Gastrocnemius medialis (tissue), 4 donors: ENCODE data around the gene NUP188. TPM values are rescaled to one million over a fixed set of nuclear protein-coding genes. Genes with fewer than 3 reads are reported as not detected.

Source experiments
- ATAC-seq, 2 donors: fragments of 150-250 bp; one replicate each; pipeline ENCODE4 v1.9.1; 2016
- DNase-seq, 2 donors: peaks; one replicate each; pipeline ENCODE4 v3.0.0-alpha.2; 2019
- H3K27ac ChIP-seq, 4 donors: fragments of 200-600 bp; sonication (generic); 1 replicate in 1 of 4; 2 replicates in 3 of 4; pipeline ENCODE4 v1.5.1; 2016 to 2018; ENCODE audit warnings: mild to moderate bottlenecking in 2 of 4, moderate library complexity in 1 of 4
- H3K27me3 ChIP-seq, 3 donors: fragments of 200-600 bp; sonication (generic) in 2 of 3; 1 replicate in 1 of 3; 2 replicates in 2 of 3; pipeline versions ENCODE4 v1.5.1 to v1.6.0; 2016 to 2019; ENCODE audit warnings: mild to moderate bottlenecking in 1 of 3, moderate library complexity in 1 of 3
- H3K36me3 ChIP-seq, 2 donors: fragments of 200-600 bp; sonication (generic) in 1 of 2; one replicate each; pipeline ENCODE4 v1.5.1; 2017 to 2018
- H3K4me1 ChIP-seq, 2 donors: fragments of 200-600 bp; sonication (generic) in 1 of 2; one replicate each; pipeline ENCODE4 v1.5.1; 2016 to 2017; ENCODE audit warnings: mild to moderate bottlenecking in 2 of 2
- H3K4me3 ChIP-seq, 4 donors: fragments of 200-600 bp; sonication (generic) in 3 of 4; 1 replicate in 1 of 4; 2 replicates in 3 of 4; pipeline ENCODE4 v1.5.1; 2016 to 2019; ENCODE audit warnings: mild to moderate bottlenecking in 2 of 4
- H3K9me3 ChIP-seq, 3 donors: fragments of 200-600 bp; sonication (generic) in 2 of 3; 1 replicate in 1 of 3; 2 replicates in 2 of 3; pipeline ENCODE4 v1.5.1; 2016 to 2019
- POLR2A ChIP-seq, 2 donors: fragments of 450-650 bp; IDR thresholded peaks; one replicate each; pipeline ENCODE4 v1.6.1; 2017; ENCODE audit warnings: antibody characterized with exemption in 2 of 2, mild to moderate bottlenecking in 2 of 2, moderate library complexity in 2 of 2
- in situ Hi-C, 4 donors: fragments of 200-750 bp; cut with MboI; loops; one replicate each; pipeline versions ENCODE4 v1.15.0 to v1.8.0; 2017; ENCODE audit warnings: low sequenced_read_pairs in 4 of 4
- intact Hi-C: fragments of 100-400 bp; cut with DNase I; formaldehyde crosslinking; loops from one replicate; pipeline ENCODE4 v1.15.1; 2023; ENCODE audit warnings: low total_unique reads
- total RNA-seq, 4 donors: library from RNA; depleted of rRNA; stranded (reverse); fragments of >200 nt; gene quantifications; one replicate each; pipeline versions ENCODE4 v1.1.0 to v1.2.3, GENCODE V29; 2016
- TF ChIP-seq, protein P1 (sequence below), 5 experiments: fragments of 450-650 bp in 3 of 5; fragments of 200-600 bp in 2 of 5; sonication (generic) in 2 of 5; IDR thresholded peaks in 4 of 5; conservative IDR thresholded peaks in 1 of 5; 1 replicate in 4 of 5; 2 replicates in 1 of 5; pipeline ENCODE4 v1.5.1; 2016 to 2019; ENCODE audit warnings: antibody characterized with exemption in 5 of 5, mild to moderate bottlenecking in 3 of 5, moderate library complexity in 3 of 5

Gene NUP188
- total RNA-seq, 4 donors from 2014 or later: 24.7 to 59.7 (median 30.3) TPM

DNA sequence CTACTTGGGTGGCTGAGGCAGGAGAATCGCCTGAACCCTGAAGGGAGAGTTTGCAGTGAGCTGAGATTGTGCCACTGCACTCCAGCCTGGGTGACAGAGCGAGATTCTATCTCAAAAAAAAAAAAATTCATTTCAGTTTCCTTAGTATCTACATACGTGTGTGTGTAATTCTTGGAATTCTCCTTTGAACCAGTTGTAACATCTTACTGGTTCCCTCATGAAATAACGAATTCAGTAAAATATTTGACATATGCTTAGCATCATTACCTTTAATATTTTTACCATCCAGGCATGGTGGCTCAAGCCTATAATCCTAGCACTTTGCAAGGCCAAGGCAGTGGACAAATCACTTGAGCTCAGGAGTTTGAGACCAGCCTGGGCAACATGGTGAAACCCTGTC, 17.9 kb upstream of the NUP188 start:
- peaks cover 7% of the 10 kb centered on the region in 2 donors for H3K4me1 ChIP-seq
- DNase-seq: no peak
- H3K27me3 ChIP-seq: no peaks in the 10 kb centered on the region
- no peak for ATAC-seq
- H3K9me3 ChIP-seq: no peaks in the 10 kb centered on the region
- no peak overlapping the region for H3K4me3 ChIP-seq
- no peaks in the 10 kb centered on the region for H3K36me3 ChIP-seq
- H3K27ac ChIP-seq: no peak overlapping the region
- in situ Hi-C loops (loop anchor here (5.0 kb wide), 2 partner anchors 67 to 72 kb away; no protein-coding TSS in a partner anchor), intact Hi-C loops (no loop called here)
- TF ChIP-seq, protein P1, sequence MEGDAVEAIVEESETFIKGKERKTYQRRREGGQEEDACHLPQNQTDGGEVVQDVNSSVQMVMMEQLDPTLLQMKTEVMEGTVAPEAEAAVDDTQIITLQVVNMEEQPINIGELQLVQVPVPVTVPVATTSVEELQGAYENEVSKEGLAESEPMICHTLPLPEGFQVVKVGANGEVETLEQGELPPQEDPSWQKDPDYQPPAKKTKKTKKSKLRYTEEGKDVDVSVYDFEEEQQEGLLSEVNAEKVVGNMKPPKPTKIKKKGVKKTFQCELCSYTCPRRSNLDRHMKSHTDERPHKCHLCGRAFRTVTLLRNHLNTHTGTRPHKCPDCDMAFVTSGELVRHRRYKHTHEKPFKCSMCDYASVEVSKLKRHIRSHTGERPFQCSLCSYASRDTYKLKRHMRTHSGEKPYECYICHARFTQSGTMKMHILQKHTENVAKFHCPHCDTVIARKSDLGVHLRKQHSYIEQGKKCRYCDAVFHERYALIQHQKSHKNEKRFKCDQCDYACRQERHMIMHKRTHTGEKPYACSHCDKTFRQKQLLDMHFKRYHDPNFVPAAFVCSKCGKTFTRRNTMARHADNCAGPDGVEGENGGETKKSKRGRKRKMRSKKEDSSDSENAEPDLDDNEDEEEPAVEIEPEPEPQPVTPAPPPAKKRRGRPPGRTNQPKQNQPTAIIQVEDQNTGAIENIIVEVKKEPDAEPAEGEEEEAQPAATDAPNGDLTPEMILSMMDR (IDR thresholded peaks at IDR 0.05 in 4 of 5, conservative IDR thresholded peaks at IDR 0.05 in 1 of 5): no peak

DNA sequence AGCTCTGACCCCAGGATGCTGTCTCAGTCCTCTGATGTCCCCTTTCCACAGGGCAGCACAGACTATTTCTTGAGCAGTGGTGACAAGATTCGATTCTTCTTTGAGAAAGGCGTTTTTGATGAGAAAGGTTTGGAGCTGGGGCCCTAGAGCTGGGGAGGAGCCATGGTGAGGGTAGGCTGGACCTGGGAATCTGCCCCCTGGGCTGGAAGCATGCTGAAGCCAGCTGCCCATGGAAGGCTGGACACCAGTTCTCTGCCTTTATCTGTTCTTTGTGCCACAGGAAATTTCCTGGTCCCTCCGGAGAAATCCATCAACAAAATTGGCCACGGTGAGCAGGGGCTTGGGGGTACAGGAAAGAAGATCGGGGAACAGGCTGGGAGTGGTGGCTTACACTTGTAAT, 13.8 kb upstream of the NUP188 start:
- intact Hi-C loops: no loop called here
- Histone ChIP-seq H3K27me3 (no peaks in the 10 kb centered on the region), H3K27ac (no peak overlapping the region), H3K36me3 (no peaks in the 10 kb centered on the region), H3K4me3 (no peak overlapping the region), H3K4me1 (no peaks in the 10 kb centered on the region), H3K9me3 (no peaks in the 10 kb centered on the region)
- no peak for TF ChIP-seq POLR2A (IDR thresholded peaks at IDR 0.05)
- TF ChIP-seq, protein P1 (IDR thresholded peaks at IDR 0.05 in 4 of 5, conservative IDR thresholded peaks at IDR 0.05 in 1 of 5): no peak
- in situ Hi-C loops: no loop called here
- no peak for DNase-seq
- no peak for ATAC-seq

DNA sequence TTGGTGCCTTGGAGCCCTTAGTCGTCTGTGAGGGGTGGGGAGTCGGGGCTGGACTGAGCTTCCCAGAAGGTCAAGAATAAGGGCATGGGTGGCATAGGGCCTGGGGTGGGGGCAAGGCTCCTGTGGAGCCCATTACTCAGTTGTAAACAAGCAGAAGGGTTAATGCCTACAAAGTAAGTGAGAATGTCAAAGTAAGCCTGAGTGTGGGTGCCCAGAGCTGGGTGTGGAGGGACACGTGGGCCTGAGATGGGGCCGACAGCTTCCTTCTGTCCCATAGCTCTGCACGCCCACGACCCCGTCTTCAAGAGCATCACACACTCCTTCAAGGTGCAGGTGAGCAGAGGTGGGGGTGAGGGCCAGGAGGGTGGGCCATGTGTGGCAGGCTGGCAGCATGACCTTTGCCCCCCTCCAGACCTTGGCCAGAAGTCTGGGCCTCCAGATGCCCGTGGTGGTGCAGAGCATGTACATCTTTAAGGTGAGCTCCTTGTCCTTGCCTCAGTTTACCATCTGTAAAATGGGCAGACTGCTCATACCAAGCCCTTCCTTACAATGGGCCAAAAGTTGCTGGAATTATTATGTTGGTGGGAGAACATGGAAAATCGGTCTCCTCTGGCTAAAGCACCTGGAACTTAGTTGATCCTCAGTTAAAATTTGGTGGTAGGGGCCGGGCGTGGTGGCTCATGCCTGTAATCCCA, 11.2 kb upstream of the NUP188 start:
- DNase-seq (no peak), ATAC-seq (no peak)
- TF ChIP-seq POLR2A (IDR thresholded peaks at IDR 0.05): no peak
- TF ChIP-seq, protein P1 (IDR thresholded peaks at IDR 0.05 in 4 of 5, conservative IDR thresholded peaks at IDR 0.05 in 1 of 5): no peak
- no peaks in the 10 kb centered on the region for H3K36me3 ChIP-seq
- in situ Hi-C loops (no loop called here), intact Hi-C loops (no loop called here)
- no peak overlapping the region for H3K27ac ChIP-seq
- no peak overlapping the region for H3K4me3 ChIP-seq
- H3K4me1 ChIP-seq: no peaks in the 10 kb centered on the region
- H3K9me3 ChIP-seq: no peaks in the 10 kb centered on the region
- no peaks in the 10 kb centered on the region for H3K27me3 ChIP-seq

DNA sequence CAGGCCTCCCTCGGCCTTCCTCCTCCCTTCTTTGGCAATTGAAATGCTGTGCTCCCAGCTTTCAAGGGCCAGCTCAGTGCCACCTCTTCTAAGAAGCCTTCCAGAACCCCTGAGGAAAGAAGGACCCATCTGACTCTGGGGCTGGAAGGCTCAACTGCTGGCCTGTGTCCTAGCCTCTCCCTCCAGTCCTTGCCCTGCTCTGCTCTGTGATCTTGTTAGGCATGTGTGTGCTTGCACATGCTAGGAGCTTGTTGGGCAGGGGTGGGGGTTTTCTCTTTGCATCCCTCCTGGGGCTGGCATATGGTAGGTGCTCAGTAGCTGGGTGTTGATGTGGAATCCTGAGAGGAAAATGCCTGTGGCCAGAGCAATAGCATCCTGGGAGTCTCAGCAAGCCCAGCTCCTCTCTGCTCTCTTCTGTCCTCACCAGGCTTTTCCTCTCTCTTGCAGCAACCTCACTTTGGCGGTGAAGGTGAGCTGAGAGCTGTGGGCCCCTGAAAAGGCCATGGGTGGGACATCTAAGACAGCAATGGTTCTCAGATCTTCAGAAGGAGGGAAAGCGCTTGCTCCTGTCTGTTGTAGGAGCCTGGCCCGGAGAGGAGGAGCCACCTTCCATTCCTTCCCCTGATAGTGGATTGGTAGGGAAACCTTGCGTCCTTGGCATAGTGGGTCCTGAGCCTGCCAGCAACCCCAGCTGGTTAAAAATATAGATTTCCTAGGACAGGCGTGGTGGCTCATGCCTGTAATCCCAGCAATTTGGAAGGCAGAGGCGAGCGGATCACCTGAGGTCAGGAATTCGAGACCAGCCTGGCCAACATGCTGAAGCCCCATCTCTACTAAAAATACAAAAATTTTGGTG, 10.0 kb upstream of the NUP188 start:
- intact Hi-C loops (no loop called here), in situ Hi-C loops (no loop called here)
- no peak for ATAC-seq
- DNase-seq: no peak
- no peak overlapping the region for H3K4me3 ChIP-seq
- H3K9me3 ChIP-seq: no peaks in the 10 kb centered on the region
- H3K36me3 ChIP-seq: no peaks in the 10 kb centered on the region
- no peaks in the 10 kb centered on the region for H3K4me1 ChIP-seq
- H3K27me3 ChIP-seq: no peaks in the 10 kb centered on the region
- H3K27ac ChIP-seq: no peak overlapping the region
- TF ChIP-seq POLR2A (IDR thresholded peaks at IDR 0.05): no peak
- TF ChIP-seq, protein P1 (IDR thresholded peaks at IDR 0.05 in 4 of 5, conservative IDR thresholded peaks at IDR 0.05 in 1 of 5): no peak
